AG04450 (cell line): ENCODE measurements around the gene NCOA1. TPM values are rescaled to one million over a fixed set of nuclear protein-coding genes. Genes with fewer than 3 reads are reported as not detected.

Experiments used
- CTCF ChIA-PET: fragments of 300-600, 350-600 bp; formaldehyde crosslinking; extraction: SDS; loops from one replicate; lab custom pipeline; 2022; ENCODE audit warnings: antibody characterized with exemption, inconsistent platforms; lab: Charles Lee
- POLR2A ChIA-PET: fragments of 350-600 bp; formaldehyde crosslinking; extraction: SDS; loops from one replicate; lab custom pipeline; 2021; ENCODE audit warnings: antibody characterized with exemption, inconsistent platforms; lab: Yijun Ruan, JAX
- DNase-seq: peaks from one replicate; pipeline ENCODE4 v3.0.0-alpha.2; 2011; ENCODE audit warnings: low read depth, low spot score
- H3K27ac ChIP-seq: one replicate; pipeline ENCODE4 v1.5.1; 2012; ENCODE audit warnings: low read depth, low read length, control low read depth
- H3K27me3 ChIP-seq: one replicate; pipeline ENCODE4 v1.6.0; 2012; ENCODE audit warnings: low read length; ENCODE audit not compliant: control insufficient read depth, insufficient read depth
- H3K4me3 ChIP-seq: 2 replicates; pipeline ENCODE4 v1.5.1; 2011; ENCODE audit warnings: mild to moderate bottlenecking, low read depth, low read length, control low read depth
- H3K9me3 ChIP-seq: 2 replicates; pipeline ENCODE4 v1.5.1; 2012; ENCODE audit warnings: low read length; ENCODE audit not compliant: control insufficient read depth, insufficient read depth
- CTCF ChIP-seq: IDR thresholded peaks from 2 replicates; pipeline ENCODE4 v1.5.1; 2011; ENCODE audit warnings: low read depth, low read length, control low read depth, inconsistent platforms
- polyA plus RNA-seq: library from polyadenylated mRNA; depleted of rRNA; stranded (reverse); fragments of >200 nt; gene quantifications from 2 replicates; pipeline ENCODE4 v1.2.3, GENCODE V29; 2011

Gene NCOA1
- polyA plus RNA-seq, 1 experiment, result 20.8 TPM

GRCh38 chr2:24457696-24458386 lies 33.2 kb upstream of the NCOA1 start:
- DNase-seq, result no peak
- ChIA-PET POLR2A (no interaction called here), CTCF (interaction anchor here (0.7 kb wide), 1 partner anchor 155 kb away, joined by 3 read pairs; no protein-coding TSS in a partner anchor)
- no peak overlapping the region for H3K27ac ChIP-seq
- no peak for TF ChIP-seq CTCF
- peaks cover 10% of the 10 kb centered on the region for H3K27me3 ChIP-seq
- no peaks in the 10 kb centered on the region for H3K9me3 ChIP-seq
- no peak overlapping the region for H3K4me3 ChIP-seq

GRCh38 chr2:24459224-24460161 lies 31.6 kb upstream of the NCOA1 start:
- no peak overlapping the region for H3K27ac ChIP-seq
- H3K9me3 ChIP-seq, result no peaks in the 10 kb centered on the region
- H3K4me3 ChIP-seq, result no peak overlapping the region
- no peak for DNase-seq
- ChIA-PET POLR2A (no interaction called here), CTCF (no interaction called here)
- peaks cover 12% of the 10 kb centered on the region for H3K27me3 ChIP-seq
- TF ChIP-seq CTCF, result no peak

- ChIA-PET CTCF (no interaction called here), POLR2A (no interaction called here)
- Histone ChIP-seq H3K27me3 (peaks cover 12% of the 10 kb centered on the region), H3K9me3 (no peaks in the 10 kb centered on the region), H3K27ac (no peak overlapping the region), H3K4me3 (no peak overlapping the region)
- no peak for TF ChIP-seq CTCF
- no peak for DNase-seq
These were observed 29.4 kb upstream of the NCOA1 start for GRCh38 chr2:24461685-24462084.

- ChIA-PET CTCF (no interaction called here), POLR2A (interaction anchor here (0.6 kb wide), 1 partner anchor 13 kb away, joined by 5 read pairs; no protein-coding TSS in a partner anchor)
- H3K27ac ChIP-seq, result no peak overlapping the region
- peaks cover 12% of the 10 kb centered on the region for H3K27me3 ChIP-seq
- no peak for TF ChIP-seq CTCF
- no peak overlapping the region for H3K4me3 ChIP-seq
- no peak for DNase-seq
- no peaks in the 10 kb centered on the region for H3K9me3 ChIP-seq
These were observed 27.8 kb upstream of the NCOA1 start for GRCh38 chr2:24463271-24463670.
